Measurements from ENCODE around the gene IQCB1.

DNA sequence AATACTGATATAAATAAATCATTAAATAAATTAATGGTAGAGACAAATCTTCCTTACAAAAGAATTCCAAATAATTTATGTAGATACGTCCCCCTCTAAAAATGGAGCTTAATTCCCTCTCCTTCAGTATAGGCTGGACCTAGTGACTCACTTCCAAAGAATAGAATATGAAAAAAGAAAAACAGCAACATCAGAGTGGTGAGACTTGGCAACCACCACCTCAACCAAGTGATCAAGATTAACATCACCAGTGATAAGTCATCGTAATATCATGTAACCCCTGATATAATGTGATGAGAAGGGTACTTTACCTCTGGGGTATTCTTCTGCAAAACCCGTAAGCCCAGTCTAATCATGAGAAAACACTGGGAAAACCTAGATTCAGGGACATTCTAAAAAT, 98.7 kb downstream of the IQCB1 start:
- TF ChIP-seq RAD21 (IDR thresholded peaks at IDR 0.05 in 1 of 2, conservative IDR thresholded peaks at IDR 0.05 in 1 of 2; ENCODE audit: low read depth in 2 of 2, low read length in 2 of 2) (no peak), PHF8 (conservative IDR thresholded peaks at IDR 0.05; ENCODE audit: low read depth, low read length) (no peak), YY1 (IDR thresholded peaks at IDR 0.05; ENCODE audit: low read depth, low read length) (no peak), RFX5 (IDR thresholded peaks at IDR 0.05; ENCODE audit: borderline replicate concordance, low read depth, low read length) (no peak), POLR2A (IDR thresholded peaks at IDR 0.05; ENCODE audit: control extremely low read depth in 1 of 2, low read depth in 2 of 2, low read length in 2 of 2) (no peak), EP300 (IDR thresholded peaks at IDR 0.05; ENCODE audit: borderline replicate concordance in 1 of 2, low read depth in 2 of 2, low read length in 2 of 2) (no peak), CBX8 (IDR thresholded peaks at IDR 0.05; ENCODE audit: borderline replicate concordance, low read depth, low read length) (no peak), SP1 (IDR thresholded peaks at IDR 0.05; ENCODE audit: low read depth, low read length) (no peak), MAFK (IDR thresholded peaks at IDR 0.05; ENCODE audit: low read depth, low read length) (no peak), CEBPB (IDR thresholded peaks at IDR 0.05; ENCODE audit: low read depth, low read length) (no peak), EZH2 (IDR thresholded peaks at IDR 0.05; ENCODE audit: low read depth, low read length, severe bottlenecking) (no peak), CREB1 (IDR thresholded peaks at IDR 0.05) (no peak), BCL11A (IDR thresholded peaks at IDR 0.05; ENCODE audit: low read depth in 2 of 2, low read length in 2 of 2) (no peak)
- TF ChIP-seq, protein P1, sequence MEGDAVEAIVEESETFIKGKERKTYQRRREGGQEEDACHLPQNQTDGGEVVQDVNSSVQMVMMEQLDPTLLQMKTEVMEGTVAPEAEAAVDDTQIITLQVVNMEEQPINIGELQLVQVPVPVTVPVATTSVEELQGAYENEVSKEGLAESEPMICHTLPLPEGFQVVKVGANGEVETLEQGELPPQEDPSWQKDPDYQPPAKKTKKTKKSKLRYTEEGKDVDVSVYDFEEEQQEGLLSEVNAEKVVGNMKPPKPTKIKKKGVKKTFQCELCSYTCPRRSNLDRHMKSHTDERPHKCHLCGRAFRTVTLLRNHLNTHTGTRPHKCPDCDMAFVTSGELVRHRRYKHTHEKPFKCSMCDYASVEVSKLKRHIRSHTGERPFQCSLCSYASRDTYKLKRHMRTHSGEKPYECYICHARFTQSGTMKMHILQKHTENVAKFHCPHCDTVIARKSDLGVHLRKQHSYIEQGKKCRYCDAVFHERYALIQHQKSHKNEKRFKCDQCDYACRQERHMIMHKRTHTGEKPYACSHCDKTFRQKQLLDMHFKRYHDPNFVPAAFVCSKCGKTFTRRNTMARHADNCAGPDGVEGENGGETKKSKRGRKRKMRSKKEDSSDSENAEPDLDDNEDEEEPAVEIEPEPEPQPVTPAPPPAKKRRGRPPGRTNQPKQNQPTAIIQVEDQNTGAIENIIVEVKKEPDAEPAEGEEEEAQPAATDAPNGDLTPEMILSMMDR (IDR thresholded peaks at IDR 0.05; ENCODE audit: control extremely low read depth in 1 of 3, insufficient read depth in 1 of 3, low read depth in 1 of 3, low read length in 3 of 3) = no peak
